GM19193 (cell line): ENCODE data around the gene C1orf198.

Experiments used
- POLR2A ChIP-seq: IDR thresholded peaks from 4 replicates; pipeline ENCODE4 v1.6.1; 2011; ENCODE audit not compliant: insufficient read depth, insufficient read length; ENCODE audit errors: extremely low read depth

C1orf198 gene

DNA sequence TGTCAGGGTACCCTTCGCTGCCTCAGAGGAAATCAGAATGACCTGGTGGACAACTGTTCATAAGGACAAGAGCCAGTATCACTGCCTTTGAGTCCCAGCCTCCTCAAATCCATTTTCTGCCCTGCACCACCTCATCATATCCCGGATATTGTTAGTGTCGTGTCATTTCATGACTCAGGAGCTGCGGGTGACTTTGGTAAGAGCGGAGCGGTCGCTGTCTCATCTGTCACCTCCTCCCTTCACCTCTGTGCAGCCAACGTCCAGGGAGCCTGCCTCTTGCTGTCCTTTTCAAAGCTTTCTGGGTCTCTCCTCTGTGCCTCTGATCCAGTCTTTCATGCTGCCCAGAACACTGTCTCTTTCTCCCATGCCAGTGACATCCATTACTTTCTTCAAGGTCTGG is 7.0 kb upstream of the C1orf198 start:
- TF ChIP-seq POLR2A: no peak

DNA sequence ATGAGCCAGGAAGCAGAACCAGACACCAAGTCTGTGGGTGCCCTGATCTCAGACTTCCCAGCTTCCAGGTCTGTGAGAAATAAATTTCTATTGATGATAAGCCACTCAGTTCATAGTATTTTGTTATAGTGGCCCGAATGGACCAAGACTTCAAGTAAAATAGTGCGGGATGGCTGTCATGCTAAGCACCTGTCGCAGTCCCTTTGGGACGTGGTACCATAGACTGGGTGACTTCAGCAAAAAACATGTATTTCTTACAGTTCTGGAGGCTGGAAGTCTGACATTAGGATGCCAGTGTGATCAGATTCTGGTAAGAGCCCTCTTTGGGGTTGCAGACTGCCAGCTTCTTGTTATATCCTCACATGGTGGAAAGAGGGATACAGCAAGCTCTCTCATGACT is 2.6 kb upstream of the C1orf198 start:
- no peak for TF ChIP-seq POLR2A

DNA sequence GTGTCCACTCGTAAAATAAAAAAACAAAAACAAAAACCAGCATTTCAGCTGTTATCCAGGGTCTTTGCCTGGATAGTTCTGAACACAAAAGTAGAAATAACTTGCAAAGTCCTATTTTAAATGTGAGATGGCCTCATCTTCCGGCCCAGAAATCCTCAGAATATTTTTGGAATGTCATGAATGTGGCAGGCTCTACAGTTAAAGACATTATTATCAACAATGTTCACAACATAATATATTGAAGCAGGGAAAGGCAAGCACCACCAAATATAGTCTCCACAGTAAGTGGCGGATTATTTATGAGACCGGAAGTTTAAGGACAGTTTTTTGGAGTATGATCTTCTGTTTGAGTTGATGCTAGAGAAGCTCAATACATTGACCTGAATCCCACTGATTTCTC is 1.2 kb upstream of the C1orf198 start:
- TF ChIP-seq POLR2A: no peak

DNA sequence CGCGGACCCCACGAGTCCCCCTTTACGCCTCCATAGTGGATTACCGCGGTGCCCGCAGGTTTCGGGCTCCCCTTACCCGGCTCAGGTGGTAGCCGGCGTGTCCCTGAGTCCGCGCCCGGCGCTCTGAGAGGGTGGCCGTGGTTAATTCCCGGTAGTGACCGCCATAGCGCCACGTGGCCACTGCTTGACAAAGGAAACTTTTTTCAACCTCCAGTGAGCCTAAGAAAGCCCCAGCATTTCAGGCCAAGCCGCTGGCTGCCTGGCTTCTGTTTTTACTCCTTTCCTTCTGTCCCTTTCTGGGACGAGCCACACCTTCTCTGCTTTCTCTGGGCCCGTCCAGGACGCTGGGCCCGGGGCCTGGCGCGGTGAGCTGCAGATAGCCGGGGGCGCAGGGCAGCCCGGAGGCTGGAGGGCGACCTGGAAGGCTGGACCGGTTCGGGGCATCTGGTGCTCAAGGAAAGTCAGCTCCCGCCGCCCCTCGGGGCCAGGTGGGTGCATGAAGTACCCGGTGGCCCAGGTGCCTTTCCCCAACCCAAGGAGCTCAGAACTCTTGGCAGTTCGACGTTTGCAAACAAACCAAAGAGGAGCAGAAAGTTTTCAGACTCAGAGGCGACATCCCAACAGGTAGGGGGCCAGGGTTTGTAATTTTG is 540 bp upstream of the C1orf198 start:
- no peak for TF ChIP-seq POLR2A

DNA sequence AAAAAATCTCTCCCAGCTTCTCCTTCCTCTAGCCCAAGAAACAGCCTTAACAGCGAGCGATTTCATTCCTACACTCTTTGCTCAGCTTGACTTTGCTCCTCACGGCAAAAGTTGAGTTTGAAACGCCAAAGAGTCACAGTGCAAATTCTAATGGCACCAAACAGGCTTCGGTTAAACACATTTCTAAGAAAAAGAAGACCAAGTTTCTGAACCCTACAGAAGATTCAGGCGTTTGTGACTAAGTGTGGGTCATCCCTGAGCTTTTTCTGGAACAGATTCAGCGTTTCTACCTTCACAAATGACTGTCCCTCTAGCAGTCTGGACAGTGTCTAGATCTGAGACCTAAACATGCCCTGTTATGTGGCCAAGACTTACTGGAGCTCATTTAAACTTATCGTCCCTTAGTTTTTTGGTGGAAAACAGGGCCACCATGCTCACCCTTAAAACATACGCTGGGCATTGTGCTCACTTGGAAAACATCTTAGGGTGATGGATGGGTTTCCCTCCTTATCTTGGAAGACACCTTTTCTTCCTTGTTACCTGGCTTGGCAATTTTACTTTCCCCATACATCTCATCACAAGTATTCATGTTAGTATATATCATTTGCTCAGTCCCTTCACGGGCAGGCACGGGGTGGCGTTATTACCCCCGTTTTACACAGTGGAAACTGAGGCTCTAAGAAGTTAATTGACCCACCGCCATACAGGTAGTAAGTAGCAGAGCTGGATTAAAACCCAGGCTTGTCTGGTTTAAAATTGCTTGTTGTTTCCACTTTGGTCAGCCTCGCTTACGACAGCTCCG is 1.0 kb downstream of the C1orf198 start:
- no peak for TF ChIP-seq POLR2A

DNA sequence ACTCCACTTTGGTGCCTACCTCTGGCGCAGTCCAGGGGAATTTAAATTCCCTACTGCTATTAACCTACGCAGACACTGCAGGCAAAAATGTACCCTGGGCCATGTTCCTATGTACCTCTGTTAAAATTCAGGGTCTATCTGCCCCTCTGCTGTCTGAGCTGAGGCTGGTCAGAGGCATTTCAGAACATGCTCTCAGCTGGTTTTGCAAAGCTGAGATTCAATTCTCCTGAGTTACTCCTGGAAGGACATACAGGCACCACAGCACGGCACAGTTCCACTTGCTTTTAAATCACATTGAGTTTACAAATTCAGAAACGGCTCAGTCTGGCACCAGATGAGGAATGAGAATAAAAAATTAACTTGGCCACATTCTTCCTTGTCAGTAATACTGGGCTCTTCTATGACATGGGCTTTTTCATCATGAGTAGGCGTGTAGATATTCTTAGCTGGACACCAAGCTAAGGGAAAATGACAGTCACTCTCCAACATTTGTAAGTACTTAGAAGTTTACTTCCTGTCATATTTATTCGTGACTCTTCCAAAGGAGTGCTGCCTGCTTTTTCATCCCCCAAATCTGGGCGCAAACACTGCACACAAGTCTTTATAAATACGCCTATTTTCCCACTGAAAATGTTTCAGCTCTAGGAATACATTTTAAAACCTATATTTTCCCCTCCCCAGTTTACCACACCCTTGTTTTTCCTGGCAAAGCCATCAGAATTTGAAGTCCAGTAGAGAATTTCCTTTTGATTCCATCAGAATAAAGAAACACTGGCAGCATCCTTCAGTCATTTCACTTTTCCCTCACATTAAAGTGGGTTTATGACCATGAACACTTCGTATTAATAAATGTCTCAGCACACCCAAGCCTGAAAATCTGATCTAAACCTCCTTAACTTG is 1.9 kb downstream of the C1orf198 start:
- no peak for TF ChIP-seq POLR2A

DNA sequence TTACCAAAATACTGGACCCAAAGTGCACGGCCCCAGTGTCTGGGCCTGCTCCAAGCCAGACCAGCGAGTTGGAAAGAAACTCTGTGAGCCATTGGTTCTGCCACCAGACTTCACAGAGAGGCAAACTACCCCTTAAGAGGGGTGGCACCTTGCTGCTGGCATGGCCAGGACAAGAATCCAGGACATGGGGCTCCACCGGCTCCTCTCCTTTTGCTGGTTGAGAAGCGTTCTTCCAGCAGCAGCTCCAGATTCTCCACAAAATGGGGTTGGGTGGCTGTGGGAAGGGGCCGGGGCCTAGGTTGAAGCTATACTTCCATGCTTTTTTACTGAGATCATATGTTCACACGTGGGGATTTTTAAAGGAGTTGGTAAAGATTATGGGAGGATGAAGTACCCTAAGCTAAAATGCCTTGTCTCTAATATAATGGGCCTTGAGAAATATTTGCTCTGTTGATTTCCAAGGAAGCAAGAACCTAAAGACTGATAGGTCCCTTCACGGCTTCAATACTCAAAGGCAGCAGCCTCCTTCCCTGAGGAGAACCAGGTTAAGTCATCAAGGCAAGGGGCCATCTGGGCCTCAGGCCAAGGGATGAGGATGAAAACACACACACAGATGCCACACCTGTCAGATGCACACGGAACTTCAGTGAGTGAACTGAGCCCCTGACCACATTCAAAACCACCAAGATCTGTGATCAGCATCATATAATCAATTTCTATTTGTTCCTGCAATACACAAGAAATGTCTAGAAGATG is 3.1 kb downstream of the C1orf198 start:
- no peak for TF ChIP-seq POLR2A

DNA sequence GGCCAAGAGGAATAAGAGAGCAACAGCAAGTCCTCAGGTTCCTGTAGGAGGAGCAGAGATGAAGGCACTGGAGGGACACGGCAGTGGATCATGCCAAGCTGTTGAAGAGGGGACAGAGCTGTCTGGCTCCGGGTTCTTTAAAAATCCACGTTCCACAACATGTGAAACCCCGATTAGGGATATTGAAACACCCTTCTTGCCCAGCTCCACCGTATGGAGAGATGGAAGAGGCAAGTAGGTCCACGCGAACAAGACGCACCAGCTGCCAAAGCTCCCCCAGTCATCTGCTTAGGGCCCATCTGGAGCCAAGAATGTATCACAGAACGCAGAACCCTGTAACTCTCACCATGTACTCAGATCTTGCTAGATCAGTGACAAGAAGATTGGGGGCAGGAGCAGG is 3.9 kb downstream of the C1orf198 start:
- no peak for TF ChIP-seq POLR2A

DNA sequence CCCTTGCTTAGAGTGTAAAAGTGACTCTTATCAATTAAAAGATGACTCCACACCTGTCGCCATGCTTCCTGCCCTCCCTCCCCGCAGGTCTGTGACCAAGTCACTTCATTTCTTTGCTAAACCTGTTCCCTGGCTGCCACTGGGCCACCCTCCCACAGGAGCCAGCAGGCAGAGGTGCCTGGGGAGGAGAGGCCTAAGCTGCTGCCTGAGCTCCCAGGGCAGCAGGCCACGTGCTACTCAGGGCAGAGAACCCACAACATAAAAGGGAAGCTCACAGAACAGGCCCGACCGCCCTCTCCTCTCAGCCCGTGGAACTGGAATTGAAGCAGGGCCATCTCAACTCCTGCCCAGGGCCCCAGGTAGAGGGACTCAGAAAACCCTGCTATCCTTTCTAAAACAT is 4.9 kb downstream of the C1orf198 start:
- TF ChIP-seq POLR2A: no peak

DNA sequence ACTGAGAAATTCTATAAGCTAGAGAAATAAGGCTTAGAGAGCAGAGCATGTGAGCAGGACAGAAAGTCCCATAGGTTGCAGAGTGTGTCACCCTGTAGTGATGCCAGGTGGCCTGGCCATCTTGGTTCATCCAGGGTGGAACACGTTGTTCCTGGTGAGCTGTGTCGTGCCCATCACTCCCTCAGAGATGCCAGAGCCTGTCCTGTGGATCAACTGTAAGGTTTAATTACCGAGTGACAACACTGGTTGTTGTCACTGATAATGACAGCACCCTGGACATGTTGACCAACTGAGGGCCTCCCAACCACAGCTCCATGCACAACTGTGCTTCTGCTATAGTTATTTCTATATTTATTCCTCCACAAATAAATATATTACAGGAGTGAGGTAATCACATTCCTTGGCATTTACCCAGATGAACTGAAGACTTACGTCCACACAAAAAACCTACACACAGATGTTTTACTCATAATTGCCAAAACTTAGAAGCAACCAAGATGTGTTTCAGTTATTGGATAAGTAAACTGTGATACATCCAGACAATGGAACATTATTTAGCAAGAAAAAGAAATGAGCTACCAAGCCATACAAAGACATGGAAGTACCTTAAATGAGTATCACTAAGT is 6.2 kb downstream of the C1orf198 start:
- TF ChIP-seq POLR2A: no peak

DNA sequence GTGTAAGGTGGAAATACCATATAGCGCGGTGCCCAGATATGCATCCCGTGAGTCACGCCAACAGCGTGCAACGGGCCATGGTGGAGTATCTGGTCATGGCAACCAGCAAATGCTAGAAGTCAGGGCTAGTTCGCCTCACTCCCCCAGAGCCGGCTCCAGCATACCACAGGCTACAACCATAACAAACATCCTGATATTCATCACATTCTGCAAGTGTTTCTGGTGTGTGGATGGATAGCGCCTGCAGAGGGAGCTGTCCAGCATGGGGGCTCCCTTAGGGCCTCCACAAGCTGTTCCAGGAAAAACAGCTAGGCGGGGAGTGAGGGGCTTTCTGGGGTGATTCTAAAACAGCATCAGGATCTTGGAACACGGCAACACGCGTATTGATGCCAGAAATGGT is 6.8 kb downstream of the C1orf198 start:
- TF ChIP-seq POLR2A: no peak

DNA sequence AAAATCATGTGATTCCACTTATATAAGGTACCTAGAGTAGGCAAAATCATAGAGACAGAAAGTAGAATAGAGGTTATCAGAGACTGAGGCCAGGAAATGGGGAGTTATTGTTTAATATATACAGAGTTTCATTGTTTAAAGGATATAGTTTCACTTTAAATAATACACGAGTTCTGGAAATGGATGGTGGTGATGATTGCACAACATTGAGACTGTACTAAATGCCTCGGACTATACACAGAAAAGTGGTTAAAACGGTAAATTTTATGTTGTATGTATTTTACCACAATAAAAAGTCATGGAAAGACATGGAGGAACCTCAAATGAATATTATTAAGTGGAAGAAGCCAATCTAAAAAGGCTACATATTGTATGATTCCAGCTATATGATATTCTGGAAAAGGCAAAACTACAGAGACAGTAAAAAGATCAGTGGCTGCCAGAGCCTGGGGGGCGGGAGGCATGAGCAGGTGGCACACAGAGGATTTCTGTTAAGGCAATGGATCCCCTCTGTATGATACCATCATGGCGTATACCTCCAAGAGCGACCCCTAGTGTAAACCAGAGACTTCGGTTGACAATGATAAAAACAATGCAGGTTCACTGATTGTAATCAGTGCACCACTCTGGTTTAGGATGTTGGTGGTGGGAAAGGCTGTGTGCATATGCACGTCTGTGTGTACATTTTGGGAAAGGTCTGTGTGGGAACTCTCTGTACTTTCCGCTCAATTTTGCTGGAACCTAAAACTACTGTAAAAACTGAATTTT is 7.5 kb downstream of the C1orf198 start:
- TF ChIP-seq POLR2A: no peak

DNA sequence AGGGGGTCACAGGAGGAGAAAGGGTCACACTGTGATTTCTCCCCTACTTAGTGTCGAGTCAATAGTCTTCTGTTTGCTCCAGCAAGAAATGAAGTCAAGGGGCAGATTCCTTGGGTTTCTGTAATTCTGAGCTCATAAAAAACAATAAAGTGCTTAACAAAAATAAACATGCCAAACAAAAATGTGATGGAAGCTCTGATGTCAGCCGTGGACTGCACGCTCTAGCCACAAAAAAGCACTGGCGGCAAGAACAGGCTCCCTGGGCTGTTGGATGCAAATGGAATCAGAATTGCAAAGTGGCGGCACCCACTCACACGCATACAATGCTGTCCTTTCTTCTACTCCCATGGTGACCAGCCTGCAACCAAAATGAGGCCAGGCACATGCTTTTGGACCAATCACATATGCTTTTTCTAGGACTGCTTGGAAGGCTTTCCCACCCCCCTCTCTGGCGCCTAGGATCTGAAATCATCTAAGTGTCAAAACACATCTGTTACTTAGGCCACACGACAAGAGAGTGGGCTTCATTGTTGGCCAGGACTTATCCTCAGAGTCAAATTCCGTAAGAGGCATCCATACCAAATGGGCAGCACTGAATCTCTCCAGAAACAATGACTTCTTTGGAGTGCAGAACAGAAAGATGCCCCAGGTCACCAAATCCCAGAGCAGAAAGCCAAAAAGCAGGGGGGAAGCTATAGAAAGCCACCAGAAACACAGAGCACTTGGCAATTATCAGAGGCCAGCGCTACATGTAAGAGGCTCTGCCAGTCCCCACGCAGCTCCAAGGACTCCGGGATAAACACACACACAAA is 9.2 kb downstream of the C1orf198 start:
- TF ChIP-seq POLR2A: no peak
